Activated CD4-positive, alpha-beta T cell treated with anti-CD3 and anti-CD28 coated beads for 36 hours (primary cell): ENCODE results near the gene CINP. TPM values are rescaled to one million over a fixed set of nuclear protein-coding genes. Genes with fewer than 3 reads are reported as not detected.
"Not testable (repeated sequence)": the region's sequence is repeated elsewhere in the genome, so short reads cannot be mapped to it uniquely, and the experiment has no call there.

ENCODE experiments used
- ATAC-seq: fragments of 200-7000 bp; cut with Tn5 transposase; one replicate; pipeline ENCODE4 v1.10.0; 2021; ENCODE audit warnings: mild to moderate bottlenecking, moderate library complexity
- CTCF ChIA-PET: fragments of 350-600 bp; sonication (Branson Sonifier 250); formaldehyde crosslinking; loops from one replicate; lab custom pipeline; 2021; ENCODE audit warnings: antibody characterized with exemption; lab: Charles Lee
- POLR2A ChIA-PET: fragments of 350-600 bp; sonication (Branson Sonifier 250); formaldehyde crosslinking; loops from one replicate; lab custom pipeline; 2021; ENCODE audit warnings: antibody characterized with exemption, inconsistent platforms; lab: Charles Lee
- DNase-seq: peaks from one replicate; pipeline ENCODE4 v3.0.0-alpha.2; 2020
- H3K27ac Mint-ChIP-seq: one replicate; pipeline ENCODE4 v1.8.0; 2021; ENCODE audit warnings: mixed read lengths
- H3K27me3 Mint-ChIP-seq: one replicate; pipeline ENCODE4 v1.8.0; 2021; ENCODE audit warnings: mixed read lengths
- H3K36me3 Mint-ChIP-seq: one replicate; pipeline ENCODE4 v1.8.0; 2021; ENCODE audit warnings: low read depth, mixed read lengths
- H3K4me1 Mint-ChIP-seq: one replicate; pipeline ENCODE4 v1.8.0; 2021; ENCODE audit warnings: mixed read lengths
- H3K4me3 Mint-ChIP-seq: one replicate; pipeline ENCODE4 v1.8.0; 2021; ENCODE audit warnings: mild to moderate bottlenecking, moderate library complexity, mixed read lengths
- H3K9me3 Mint-ChIP-seq: one replicate; pipeline ENCODE4 v1.8.0; 2021; ENCODE audit warnings: low read depth, mixed read lengths
- intact Hi-C, 2 experiments: fragments of 100-400 bp; cut with DNase I in 1 of 2; cut with micrococcal nuclease in 1 of 2; formaldehyde crosslinking; loops; one replicate each; pipeline versions ENCODE4 v1.14.2 to v1.15.1; 2022 to 2024; cut with DNase I, micrococcal nuclease
- total RNA-seq, 2 experiments: library from RNA; stranded (reverse); gene quantifications; one replicate each; pipeline ENCODE4 v1.2.3, GENCODE V29; 2021

The CINP gene
- total RNA-seq, 2 experiments from 2014 or later, result 47.0 to 51.4 TPM

- Mint-ChIP-seq H3K4me1 (peaks cover 5% of the 10 kb centered on the region), H3K4me3 (peak within 1 kb of the TSS; percentile 93), H3K36me3 (no peaks in the 10 kb centered on the region), H3K27ac (peak within 1 kb of the TSS; percentile 60), H3K9me3 (no peaks in the 10 kb centered on the region), H3K27me3 (no peaks in the 10 kb centered on the region)
- intact Hi-C loops, result loop anchor here in 1 of 2 experiments (1.0 kb wide), 5 partner anchors 9 to 357 kb away; partner anchors contain the start of genes DYNC1H1 and WDR20
- peak; percentile 98 for ATAC-seq
- ChIA-PET POLR2A (interaction anchor here (0.6 to 1.9 kb wide), 2 partner anchors 9 to 86 kb away, joined by 3 to 6 read pairs; no protein-coding TSS in a partner anchor), CTCF (interaction anchor here (0.6 to 3.3 kb wide), 9 partner anchors 10 to 1386 kb away, joined by 3 to 20 read pairs (median 4); no protein-coding TSS in a partner anchor)
- DNase-seq, result peak; percentile 97
These were observed 57.8 kb downstream of the CINP start, which contains the start of gene MOK for GRCh38 chr14:102304611-102305506. TSS of gene MOK (minus strand) at chr14:102305164. CDS start at chr14:102304968, 196 bp downstream.

- no peak for ATAC-seq
- H3K9me3 Mint-ChIP-seq, result no peaks in the 10 kb centered on the region
- peak overlapping the region; percentile 30 for H3K4me3 Mint-ChIP-seq
- H3K4me1 Mint-ChIP-seq, result peaks cover 5% of the 10 kb centered on the region
- DNase-seq, result no peak
- ChIA-PET POLR2A (no interaction called here), CTCF (interaction anchor here (0.7 to 3.3 kb wide), 5 partner anchors 11 to 1388 kb away, joined by 3 to 20 read pairs (median 7); no protein-coding TSS in a partner anchor)
- H3K27ac Mint-ChIP-seq, result no peak overlapping the region
- intact Hi-C loops, result no loop called here
- H3K36me3 Mint-ChIP-seq, result no peaks in the 10 kb centered on the region
- H3K27me3 Mint-ChIP-seq, result no peaks in the 10 kb centered on the region
These were observed 59.0 kb downstream of the CINP start for GRCh38 chr14:102303664-102304063.

GRCh38 chr14:102298303-102299070 lies 64.2 kb downstream of the CINP start:
- H3K27me3 Mint-ChIP-seq, H3K36me3 Mint-ChIP-seq, POLR2A ChIA-PET, H3K4me3 Mint-ChIP-seq, H3K27ac Mint-ChIP-seq, H3K4me1 Mint-ChIP-seq, DNase-seq, ATAC-seq, intact Hi-C loops, H3K9me3 Mint-ChIP-seq: not testable (repeated sequence)
- CTCF ChIA-PET, result interaction anchor here (1.5 kb wide), 1 partner anchor 16 kb away, joined by 4 read pairs; no protein-coding TSS in a partner anchor

Other genes starting within 250 kb of the CINP start
- 10 to 100 TPM; 18.2 to 24.8 TPM for gene WDR20, start 223.0 kb downstream of the CINP start, total RNA-seq
- 1 to 10 TPM; 6.5 to 6.6 TPM for gene MOK, start 57.7 kb downstream of the CINP start, total RNA-seq
- gene ZNF839, start 43.1 kb downstream of the CINP start, total RNA-seq, result 10 to 100 TPM; 15.4 to 16.4 TPM
- gene TECPR2, start 51 bp upstream of the CINP start, total RNA-seq, result 1 to 10 TPM; 5.6 to 6.9 TPM
- gene ANKRD9, start 146.9 kb upstream of the CINP start, total RNA-seq, result 1 to 10 TPM; 4.8 to 9.3 TPM
- 10 to 100 TPM; 14.8 to 15.3 TPM for gene RCOR1, start 229.8 kb upstream of the CINP start, total RNA-seq